Measurements from ENCODE around the gene LRRC4. TPM values are rescaled to one million over a fixed set of nuclear protein-coding genes. Genes with fewer than 3 reads are reported as not detected.

LRRC4 gene
- total and polyA plus RNA-seq, 2 donors (not counting 3 experiments of a cell fraction or from before 2014, with no cell fraction given): 3.8 to 4.2 TPM

- Histone ChIP-seq H3K4me2 (ENCODE audit: insufficient read depth, low read length) (no peak overlapping the region), H2AFZ (ENCODE audit: low read depth, low read length) (no peak overlapping the region), H3K9me1 (replicated peaks; ENCODE audit: control insufficient read depth, extremely low read depth, insufficient read depth, low read length) (no peaks in the 10 kb centered on the region), H3K9ac (replicated peaks; ENCODE audit: extremely low read depth, insufficient read depth, low read length) (no peak overlapping the region), H3K27ac (ENCODE audit: insufficient read depth, low read depth, low read length) (no peak overlapping the region), H3K4me1 (ENCODE audit: control insufficient read depth, extremely low read depth, insufficient read depth, low read length) (peaks cover 18% of the 10 kb centered on the region), H3K9me3 (replicated peaks; ENCODE audit: control insufficient read depth, insufficient read depth, low read length) (no peaks in the 10 kb centered on the region), H3K79me2 (ENCODE audit: control insufficient read depth, insufficient read depth, low read length) (no peaks in the 10 kb centered on the region), H4K20me1 (replicated peaks; ENCODE audit: control insufficient read depth, extremely low read depth, insufficient read depth, low read length) (no peaks in the 10 kb centered on the region), H3K36me3 (ENCODE audit: control insufficient read depth in 2 of 2, extremely low read depth in 1 of 2, insufficient read depth in 2 of 2, low read length in 2 of 2) (peaks cover 0 to 14% of the 10 kb centered on the region in 2 experiments), H3K4me3 (replicated peaks in 1 of 3; ENCODE audit: insufficient read depth in 1 of 3, low read depth in 1 of 3, low read length in 3 of 3) (no peak overlapping the region), H3K27me3 (ENCODE audit: control insufficient read depth in 2 of 2, insufficient read depth in 2 of 2, low read length in 2 of 2) (no peaks in the 10 kb centered on the region)
- ChIA-PET CTCF (interaction anchor here (2.3 kb wide), 1 partner anchor 136 kb away, joined by 10 read pairs; no protein-coding TSS in a partner anchor), POLR2A (no interaction called here)
- TF ChIP-seq, protein P1, sequence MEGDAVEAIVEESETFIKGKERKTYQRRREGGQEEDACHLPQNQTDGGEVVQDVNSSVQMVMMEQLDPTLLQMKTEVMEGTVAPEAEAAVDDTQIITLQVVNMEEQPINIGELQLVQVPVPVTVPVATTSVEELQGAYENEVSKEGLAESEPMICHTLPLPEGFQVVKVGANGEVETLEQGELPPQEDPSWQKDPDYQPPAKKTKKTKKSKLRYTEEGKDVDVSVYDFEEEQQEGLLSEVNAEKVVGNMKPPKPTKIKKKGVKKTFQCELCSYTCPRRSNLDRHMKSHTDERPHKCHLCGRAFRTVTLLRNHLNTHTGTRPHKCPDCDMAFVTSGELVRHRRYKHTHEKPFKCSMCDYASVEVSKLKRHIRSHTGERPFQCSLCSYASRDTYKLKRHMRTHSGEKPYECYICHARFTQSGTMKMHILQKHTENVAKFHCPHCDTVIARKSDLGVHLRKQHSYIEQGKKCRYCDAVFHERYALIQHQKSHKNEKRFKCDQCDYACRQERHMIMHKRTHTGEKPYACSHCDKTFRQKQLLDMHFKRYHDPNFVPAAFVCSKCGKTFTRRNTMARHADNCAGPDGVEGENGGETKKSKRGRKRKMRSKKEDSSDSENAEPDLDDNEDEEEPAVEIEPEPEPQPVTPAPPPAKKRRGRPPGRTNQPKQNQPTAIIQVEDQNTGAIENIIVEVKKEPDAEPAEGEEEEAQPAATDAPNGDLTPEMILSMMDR (IDR thresholded peaks at IDR 0.05; ENCODE audit: extremely low read depth in 1 of 2, insufficient read depth in 1 of 2, low read depth in 1 of 2, low read length in 2 of 2): no peak
- TF ChIP-seq POLR2AphosphoS5 (IDR thresholded peaks at IDR 0.05; ENCODE audit: insufficient read depth, low read depth, low read length) (no peak), POLR2A (IDR thresholded peaks at IDR 0.05; ENCODE audit: low read depth, low read length) (no peak), GATA2 (IDR thresholded peaks at IDR 0.05; ENCODE audit: insufficient read depth, insufficient read length, low read depth, low read length) (no peak), EZH2 (IDR thresholded peaks at IDR 0.05; ENCODE audit: borderline replicate concordance, low read depth, low read length, severe bottlenecking) (no peak), JUN (IDR thresholded peaks at IDR 0.05; ENCODE audit: borderline replicate concordance, insufficient read depth, insufficient read length, low read depth) (no peak), MYC (IDR thresholded peaks at IDR 0.05; ENCODE audit: low read depth, low read length) (no peak), FOS (IDR thresholded peaks at IDR 0.05; ENCODE audit: borderline replicate concordance, insufficient read depth, low read length) (no peak), MAX (IDR thresholded peaks at IDR 0.05; ENCODE audit: insufficient read depth, insufficient read length) (no peak)
- DNase-seq (ENCODE audit: low read depth, low spot score): no peak
- intact Hi-C loops (cut with micrococcal nuclease): no loop called here
- BruUV-seq (replicated peaks): no TSS peak
- dilution Hi-C loops (cut with MboI; ENCODE audit: extremely low pct_ligation_motif_present, low sequenced_read_pairs): no loop called here
- FAIRE-seq: no peak
Measured at GRCh38 chr7:128073671-128074310, 42.6 kb upstream of the LRRC4 start.
